Astrocyte of the cerebellum (primary cell): Measurements from ENCODE around the gene PDZD4.

ENCODE experiments used
- DNase-seq: peaks from one replicate; pipeline ENCODE4 v3.0.0-alpha.2; 2011; ENCODE audit warnings: low read depth
- H3K4me3 ChIP-seq: 2 replicates; pipeline ENCODE4 v1.5.1; 2011; ENCODE audit warnings: mild to moderate bottlenecking, low read depth, low read length, moderate library complexity
- in situ Hi-C: cut with HindIII; loops from 2 replicates; pipeline ENCODE4 v1.10.0; 2017; ENCODE audit warnings: low sequenced_read_pairs
- TF ChIP-seq, protein P1 (sequence below): IDR thresholded peaks from 2 replicates; pipeline ENCODE4 v1.5.1; 2012; ENCODE audit warnings: low read length, low read depth, moderate library complexity, mild to moderate bottlenecking; ENCODE audit errors: missing control alignments

The PDZD4 gene, protein sequence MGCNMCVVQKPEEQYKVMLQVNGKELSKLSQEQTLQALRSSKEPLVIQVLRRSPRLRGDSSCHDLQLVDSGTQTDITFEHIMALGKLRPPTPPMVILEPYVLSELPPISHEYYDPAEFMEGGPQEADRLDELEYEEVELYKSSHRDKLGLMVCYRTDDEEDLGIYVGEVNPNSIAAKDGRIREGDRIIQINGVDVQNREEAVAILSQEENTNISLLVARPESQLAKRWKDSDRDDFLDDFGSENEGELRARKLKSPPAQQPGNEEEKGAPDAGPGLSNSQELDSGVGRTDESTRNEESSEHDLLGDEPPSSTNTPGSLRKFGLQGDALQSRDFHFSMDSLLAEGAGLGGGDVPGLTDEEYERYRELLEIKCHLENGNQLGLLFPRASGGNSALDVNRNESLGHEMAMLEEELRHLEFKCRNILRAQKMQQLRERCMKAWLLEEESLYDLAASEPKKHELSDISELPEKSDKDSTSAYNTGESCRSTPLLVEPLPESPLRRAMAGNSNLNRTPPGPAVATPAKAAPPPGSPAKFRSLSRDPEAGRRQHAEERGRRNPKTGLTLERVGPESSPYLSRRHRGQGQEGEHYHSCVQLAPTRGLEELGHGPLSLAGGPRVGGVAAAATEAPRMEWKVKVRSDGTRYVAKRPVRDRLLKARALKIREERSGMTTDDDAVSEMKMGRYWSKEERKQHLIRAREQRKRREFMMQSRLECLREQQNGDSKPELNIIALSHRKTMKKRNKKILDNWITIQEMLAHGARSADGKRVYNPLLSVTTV

DNA sequence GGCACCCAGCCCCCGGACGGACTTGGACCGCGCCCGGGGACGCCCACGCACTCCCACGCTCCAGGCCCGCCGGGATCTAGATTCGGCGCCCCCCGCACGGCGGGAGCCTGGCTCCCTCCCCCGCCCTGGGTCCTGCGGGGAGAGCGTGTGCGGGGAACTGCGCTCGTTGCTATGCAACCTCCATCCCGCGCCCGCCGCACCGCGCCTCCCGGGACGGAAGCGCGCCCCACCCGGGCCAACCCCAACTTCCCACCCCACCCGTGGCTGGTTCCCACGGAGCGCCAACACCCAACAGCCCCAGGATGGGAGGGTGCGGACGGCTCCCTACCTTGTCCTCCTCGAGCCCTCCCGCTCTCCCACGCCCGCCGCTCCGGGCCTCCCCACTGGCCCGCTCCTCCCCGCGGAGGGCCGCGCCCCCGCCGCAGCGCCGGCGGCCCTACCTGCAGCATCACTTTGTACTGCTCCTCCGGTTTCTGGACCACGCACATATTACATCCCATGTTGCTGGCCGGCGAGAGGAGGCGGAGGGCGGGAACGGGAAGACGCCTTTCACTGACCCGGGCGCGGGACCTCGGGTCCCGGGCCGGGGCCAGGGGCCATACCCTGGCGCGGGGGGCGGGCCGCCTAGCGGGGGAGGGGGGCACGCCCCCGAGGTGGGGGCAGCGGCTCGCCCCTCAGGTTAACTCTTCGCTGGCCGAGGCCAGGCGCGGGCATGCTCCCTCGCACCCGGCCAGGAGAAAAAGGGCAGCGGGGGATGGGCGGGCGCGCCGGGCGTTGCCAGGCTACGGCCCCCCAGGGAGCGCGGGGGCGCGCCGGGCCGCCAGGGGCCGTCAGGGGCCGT lies at the start of gene PDZD4:
TSS of gene PDZD4 (minus strand) at position 746 of the 841 bp plus-strand sequence. CDS start at position 500, 246 bp downstream.
- TF ChIP-seq, protein P1, sequence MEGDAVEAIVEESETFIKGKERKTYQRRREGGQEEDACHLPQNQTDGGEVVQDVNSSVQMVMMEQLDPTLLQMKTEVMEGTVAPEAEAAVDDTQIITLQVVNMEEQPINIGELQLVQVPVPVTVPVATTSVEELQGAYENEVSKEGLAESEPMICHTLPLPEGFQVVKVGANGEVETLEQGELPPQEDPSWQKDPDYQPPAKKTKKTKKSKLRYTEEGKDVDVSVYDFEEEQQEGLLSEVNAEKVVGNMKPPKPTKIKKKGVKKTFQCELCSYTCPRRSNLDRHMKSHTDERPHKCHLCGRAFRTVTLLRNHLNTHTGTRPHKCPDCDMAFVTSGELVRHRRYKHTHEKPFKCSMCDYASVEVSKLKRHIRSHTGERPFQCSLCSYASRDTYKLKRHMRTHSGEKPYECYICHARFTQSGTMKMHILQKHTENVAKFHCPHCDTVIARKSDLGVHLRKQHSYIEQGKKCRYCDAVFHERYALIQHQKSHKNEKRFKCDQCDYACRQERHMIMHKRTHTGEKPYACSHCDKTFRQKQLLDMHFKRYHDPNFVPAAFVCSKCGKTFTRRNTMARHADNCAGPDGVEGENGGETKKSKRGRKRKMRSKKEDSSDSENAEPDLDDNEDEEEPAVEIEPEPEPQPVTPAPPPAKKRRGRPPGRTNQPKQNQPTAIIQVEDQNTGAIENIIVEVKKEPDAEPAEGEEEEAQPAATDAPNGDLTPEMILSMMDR: no peak
- H3K4me3 ChIP-seq: peak within 1 kb of the TSS; percentile 7
- in situ Hi-C loops: no loop called here
- DNase-seq: no peak

DNA sequence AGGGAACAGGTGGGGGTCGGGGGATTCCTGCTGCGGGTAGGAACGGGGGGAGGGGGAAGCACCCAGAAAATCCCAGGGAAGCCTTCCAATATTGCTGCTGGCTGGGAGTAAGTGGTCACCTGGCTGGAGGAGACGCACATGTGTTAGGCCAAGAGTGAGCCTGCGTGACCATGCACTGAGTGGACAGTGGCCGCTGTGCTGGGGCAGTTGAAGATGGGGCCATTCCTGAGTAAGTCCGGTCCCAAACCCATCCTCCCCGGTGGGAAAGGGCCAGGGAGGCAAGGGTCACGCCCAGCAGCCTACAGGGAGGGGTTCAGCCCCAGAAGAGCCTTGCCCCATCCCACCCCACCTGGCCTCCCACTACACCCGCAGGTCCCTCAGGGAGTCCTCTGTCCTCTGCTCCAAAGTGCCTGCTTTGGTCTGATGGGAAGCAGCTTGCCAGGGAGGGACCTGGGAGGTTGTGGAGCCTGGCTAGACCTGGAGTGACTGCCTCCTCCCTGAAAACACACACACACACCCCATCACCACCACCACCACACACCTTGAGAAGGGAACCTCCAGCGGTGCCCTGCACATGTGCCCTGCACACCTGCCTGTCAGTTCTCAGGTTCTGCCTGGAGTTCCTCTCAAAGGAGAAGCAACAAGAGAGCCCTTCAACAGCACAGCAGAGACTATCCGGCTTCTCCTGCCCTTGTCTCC lies 49.5 kb upstream of the PDZD4 start:
- in situ Hi-C loops: no loop called here
- no peak for DNase-seq
- TF ChIP-seq, protein P1: no peak
- no peak overlapping the region for H3K4me3 ChIP-seq

DNA sequence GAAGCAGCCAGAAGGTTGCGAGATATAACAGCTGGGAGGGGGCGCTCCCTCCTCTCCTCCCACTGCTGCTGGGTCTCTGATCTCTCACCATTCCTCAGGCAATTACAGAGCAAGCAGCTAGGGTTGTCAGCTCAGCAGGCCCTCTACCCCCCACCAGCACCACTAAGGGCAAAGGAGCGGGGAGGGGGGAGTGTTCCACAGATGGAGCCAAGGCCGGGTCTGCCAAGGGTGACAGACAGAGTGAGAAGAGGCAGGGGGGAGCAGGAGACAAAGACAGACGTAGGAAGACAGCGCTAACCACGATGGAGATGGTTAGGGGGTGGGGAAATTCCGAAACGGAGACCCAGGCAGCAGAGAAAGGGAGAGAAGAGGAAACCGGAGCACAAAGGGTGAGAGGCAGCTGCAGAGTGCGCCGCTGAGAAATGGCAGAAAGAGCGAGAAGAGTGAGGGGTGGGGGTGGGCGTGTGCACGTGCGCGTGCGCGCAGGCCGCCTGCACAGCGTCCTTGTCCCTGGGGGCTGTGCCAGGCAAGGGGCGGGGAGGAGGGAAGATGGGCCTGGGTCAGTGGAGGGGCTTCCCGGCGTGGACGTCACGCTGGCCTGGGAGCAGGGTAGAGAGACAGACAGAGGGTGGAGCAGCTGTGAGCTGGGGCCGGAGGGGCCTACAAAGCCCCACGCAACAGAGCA lies 48.8 kb upstream of the PDZD4 start:
- no peak overlapping the region for H3K4me3 ChIP-seq
- TF ChIP-seq, protein P1: no peak
- DNase-seq: no peak
- in situ Hi-C loops: no loop called here

DNA sequence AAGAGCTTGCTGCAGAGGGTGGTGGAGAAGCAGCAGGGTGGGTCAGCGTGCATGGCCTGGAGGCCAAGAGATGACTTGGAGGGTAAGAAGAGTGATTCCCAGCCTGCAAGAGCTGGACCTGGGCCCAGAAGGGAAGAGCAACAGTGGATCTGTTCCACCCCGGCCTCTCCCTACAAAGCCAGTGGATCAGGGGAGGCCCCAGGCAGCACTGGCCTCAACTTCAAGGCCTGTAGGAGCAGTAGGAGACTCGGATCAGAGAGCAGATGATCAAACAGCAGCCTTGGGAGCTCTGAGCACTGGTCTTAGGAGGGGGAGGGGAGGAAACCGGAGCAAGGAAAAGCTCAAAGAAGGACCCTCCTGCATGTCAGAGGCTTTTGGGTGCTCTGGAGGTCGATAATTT lies 48.0 kb upstream of the PDZD4 start:
- H3K4me3 ChIP-seq: no peak overlapping the region
- in situ Hi-C loops: no loop called here
- no peak for DNase-seq
- TF ChIP-seq, protein P1: no peak

DNA sequence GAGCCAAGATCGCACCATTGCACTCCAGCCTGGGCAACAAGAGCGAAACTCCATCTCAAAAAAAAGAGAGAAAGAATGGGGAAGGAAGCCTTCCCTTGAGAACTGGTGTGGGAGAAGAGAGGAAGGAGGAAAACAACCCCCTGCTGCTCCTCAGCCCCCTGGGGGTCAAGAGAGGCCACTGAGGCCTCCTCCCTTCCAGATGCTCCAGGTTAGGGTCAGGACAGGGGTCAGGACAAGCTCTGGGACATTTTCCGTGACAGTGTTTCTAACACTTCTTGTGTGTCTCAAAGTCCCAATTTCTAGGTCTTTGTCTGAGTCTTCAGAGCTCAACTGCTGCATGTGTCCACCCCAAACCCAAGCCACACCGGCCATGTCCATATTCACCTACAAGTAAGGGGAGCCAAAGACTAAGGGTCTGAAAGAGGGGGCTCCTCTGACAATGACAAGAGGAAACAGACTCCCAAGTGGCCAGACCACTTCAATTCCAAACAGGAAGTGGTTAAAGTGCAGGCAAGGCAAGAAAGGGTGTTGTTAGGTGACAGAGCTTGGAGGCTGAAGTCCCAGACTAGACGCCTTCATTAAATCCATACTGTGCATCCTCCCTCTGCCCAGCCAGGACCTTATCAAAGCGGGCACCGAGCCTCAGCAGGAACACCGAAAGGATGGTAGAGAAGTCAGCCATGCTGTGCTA lies 47.4 kb upstream of the PDZD4 start:
- in situ Hi-C loops: no loop called here
- TF ChIP-seq, protein P1: no peak
- DNase-seq: no peak

More for the DNA sequence above, 47.4 kb upstream of the PDZD4 start:
- no peak overlapping the region for H3K4me3 ChIP-seq
